Bronchial epithelial cell (primary cell): ENCODE data around the gene C6orf89. TPM values are rescaled to one million over a fixed set of nuclear protein-coding genes. Genes with fewer than 3 reads are reported as not detected.
A peak's percentile ranks its signal among the peaks of the same experiment; 100 is the strongest.

Experiments used
- DNase-seq: peaks from one replicate; pipeline ENCODE4 v3.0.0-alpha.2; 2010; ENCODE audit warnings: low read depth
- FAIRE-seq: peaks from 2 replicates; lab custom pipeline; 2011; peaks lifted over from hg19 to GRCh38; lab: Jason Lieb, UNC
- H3K27me3 ChIP-seq: 2 replicates; pipeline ENCODE4 v1.5.1; 2011; ENCODE audit warnings: low read length; ENCODE audit not compliant: control insufficient read depth, insufficient read depth
- H3K36me3 ChIP-seq: 2 replicates; pipeline ENCODE4 v1.5.1; 2011; ENCODE audit warnings: low read length; ENCODE audit not compliant: control insufficient read depth, insufficient read depth
- H3K4me3 ChIP-seq: 2 replicates; pipeline ENCODE4 v1.5.1; 2011; ENCODE audit warnings: mild to moderate bottlenecking, low read depth, low read length, control low read depth
- total RNA-seq: library from RNA; depleted of rRNA; stranded (reverse); fragments of >200 nt; gene quantifications from 2 replicates; pipeline ENCODE4 v1.2.1, GENCODE V29; 2014
- TF ChIP-seq, protein P1 (sequence below): IDR thresholded peaks from 2 replicates; pipeline ENCODE4 v1.5.1; 2011; ENCODE audit warnings: mild to moderate bottlenecking, moderate library complexity, low read length, control low read depth, inconsistent platforms; ENCODE audit not compliant: insufficient read depth, severe bottlenecking

Gene C6orf89
- total RNA-seq, 1 donor from 2014 or later: 21.9 TPM

DNA sequence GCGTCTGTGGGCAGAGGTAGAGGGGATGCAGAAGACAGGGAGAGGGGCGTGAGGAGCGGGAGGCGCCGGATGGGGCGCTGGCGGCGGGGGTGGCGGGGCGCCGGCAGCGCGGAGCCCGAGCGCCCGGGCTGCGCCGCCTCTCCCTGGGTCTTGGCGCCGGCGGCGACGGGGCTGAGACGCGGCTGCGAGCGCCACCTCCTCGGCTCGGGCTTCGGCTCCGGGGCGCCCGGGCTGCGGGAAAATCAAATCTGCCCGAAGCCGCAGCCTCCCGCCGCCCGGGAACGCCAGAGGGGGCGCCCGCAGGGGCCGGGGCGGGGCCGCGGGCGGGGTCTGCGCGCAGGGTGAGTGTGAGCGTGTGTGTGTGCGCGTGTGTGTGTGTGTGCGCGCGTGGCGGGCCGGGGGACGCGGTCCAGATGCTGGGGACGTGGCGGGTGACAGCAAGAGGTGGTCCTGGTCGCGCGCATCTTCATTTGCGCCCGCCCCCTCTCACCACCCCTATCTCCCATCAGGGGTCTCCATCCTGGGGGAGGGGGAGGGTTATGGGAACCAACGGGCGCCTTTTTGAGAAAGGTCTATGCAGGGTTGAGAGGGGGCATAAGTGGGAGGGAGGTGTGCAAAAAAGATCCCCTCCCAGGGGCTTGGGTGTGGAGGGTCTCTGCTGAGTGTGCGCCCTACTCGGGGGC, 45.9 kb upstream of the C6orf89 start:
- FAIRE-seq (no peak), DNase-seq (no peak)
- H3K36me3 ChIP-seq: no peaks in the 10 kb centered on the region
- TF ChIP-seq, protein P1, sequence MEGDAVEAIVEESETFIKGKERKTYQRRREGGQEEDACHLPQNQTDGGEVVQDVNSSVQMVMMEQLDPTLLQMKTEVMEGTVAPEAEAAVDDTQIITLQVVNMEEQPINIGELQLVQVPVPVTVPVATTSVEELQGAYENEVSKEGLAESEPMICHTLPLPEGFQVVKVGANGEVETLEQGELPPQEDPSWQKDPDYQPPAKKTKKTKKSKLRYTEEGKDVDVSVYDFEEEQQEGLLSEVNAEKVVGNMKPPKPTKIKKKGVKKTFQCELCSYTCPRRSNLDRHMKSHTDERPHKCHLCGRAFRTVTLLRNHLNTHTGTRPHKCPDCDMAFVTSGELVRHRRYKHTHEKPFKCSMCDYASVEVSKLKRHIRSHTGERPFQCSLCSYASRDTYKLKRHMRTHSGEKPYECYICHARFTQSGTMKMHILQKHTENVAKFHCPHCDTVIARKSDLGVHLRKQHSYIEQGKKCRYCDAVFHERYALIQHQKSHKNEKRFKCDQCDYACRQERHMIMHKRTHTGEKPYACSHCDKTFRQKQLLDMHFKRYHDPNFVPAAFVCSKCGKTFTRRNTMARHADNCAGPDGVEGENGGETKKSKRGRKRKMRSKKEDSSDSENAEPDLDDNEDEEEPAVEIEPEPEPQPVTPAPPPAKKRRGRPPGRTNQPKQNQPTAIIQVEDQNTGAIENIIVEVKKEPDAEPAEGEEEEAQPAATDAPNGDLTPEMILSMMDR: no peak
- H3K27me3 ChIP-seq: peaks cover 24% of the 10 kb centered on the region
- peak overlapping the region; percentile 28 for H3K4me3 ChIP-seq

DNA sequence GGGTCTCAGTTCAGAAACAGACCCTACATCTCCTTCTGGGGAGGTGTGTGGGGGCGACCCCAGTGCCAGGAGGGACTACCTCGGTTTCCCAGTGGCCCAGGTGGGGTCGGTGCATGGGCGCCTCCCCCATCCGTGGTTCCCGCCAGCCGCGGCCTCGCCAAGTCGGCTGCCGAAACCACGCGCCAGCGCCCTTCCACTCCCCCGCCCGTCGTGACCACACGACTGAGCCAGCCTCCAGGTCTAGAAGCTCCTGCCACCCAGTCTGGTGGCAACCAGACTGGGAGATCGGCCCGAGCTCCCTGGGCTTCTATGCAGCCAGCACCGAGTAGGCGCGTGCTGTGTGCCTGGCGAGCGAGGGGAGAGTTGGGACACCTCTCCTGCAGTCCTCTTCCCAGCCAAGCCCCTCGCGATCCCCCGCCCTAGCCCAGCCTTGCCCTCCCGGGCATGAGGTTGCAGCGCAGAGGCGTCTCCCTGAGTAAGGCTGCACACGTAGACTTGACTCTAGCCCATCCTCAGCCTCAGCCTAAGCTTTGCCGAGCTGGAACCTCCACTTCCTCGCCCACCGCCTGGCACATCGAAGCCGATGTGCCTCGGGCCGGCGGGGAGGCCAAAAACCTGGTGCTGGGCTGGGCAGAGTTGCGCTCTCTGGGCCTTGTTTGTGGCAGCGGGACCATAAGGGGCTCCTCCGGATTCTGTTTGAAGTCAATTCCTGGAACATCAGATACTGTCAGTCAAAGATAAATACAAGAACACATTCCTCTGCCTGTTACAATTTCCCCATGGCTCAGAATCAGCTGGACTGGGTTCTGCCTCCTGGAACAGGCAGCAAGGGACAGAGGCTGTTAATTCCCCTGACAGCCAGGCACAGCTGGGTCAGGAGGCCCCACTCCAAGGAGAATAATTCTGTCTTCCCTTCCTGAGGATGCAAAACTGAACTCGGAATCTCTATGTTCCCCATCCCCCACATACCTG, 45.0 kb upstream of the C6orf89 start:
- DNase-seq (no peak), FAIRE-seq (no peak)
- H3K4me3 ChIP-seq: peak overlapping the region; percentile 28
- H3K27me3 ChIP-seq: peaks cover 23% of the 10 kb centered on the region
- H3K36me3 ChIP-seq: no peaks in the 10 kb centered on the region
- TF ChIP-seq, protein P1: no peak

DNA sequence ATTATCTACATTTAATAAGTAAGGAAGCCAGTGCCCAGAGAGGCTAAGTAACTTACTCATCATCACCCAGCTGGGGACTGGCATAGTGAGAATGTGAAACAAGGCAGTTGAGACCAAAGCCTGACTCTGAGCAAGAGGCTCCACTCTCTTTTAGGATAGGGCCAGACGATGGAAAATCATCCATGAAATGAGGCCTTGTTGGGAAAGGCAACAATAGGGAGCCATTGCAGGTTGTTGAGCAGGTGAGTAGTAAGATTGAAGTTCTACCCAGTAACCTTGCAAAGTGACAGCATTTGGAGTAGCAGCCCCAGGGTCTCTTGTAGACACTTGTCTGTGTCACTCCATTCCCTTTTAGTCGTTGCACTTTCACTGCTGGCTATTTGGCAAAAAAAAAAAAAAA, 44.0 kb upstream of the C6orf89 start:
- TF ChIP-seq, protein P1: no peak
- FAIRE-seq: no peak
- DNase-seq: no peak
- H3K27me3 ChIP-seq: peaks cover 23% of the 10 kb centered on the region
- H3K36me3 ChIP-seq: no peaks in the 10 kb centered on the region
- H3K4me3 ChIP-seq: no peak overlapping the region

DNA sequence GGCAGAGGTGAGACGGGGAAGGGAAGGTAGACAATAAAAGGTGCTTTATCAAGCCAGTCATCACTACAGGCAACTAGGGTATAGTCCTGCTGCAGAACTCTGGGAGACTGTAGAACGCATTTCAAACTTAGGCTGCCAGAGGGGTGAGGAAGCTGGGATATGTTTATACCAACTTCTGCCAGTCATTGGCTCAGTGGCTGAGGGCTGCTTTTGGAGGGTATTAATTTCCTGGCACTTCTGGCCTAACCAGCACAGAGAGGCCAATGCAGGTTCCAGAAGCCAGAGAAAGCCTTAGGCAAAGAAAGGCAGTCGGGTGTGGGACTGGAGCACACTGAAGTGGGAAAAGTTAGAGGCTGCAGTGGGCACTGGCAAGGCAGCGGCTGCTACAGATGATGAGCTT, 42.6 kb upstream of the C6orf89 start:
- TF ChIP-seq, protein P1: no peak
- FAIRE-seq (no peak), DNase-seq (no peak)
- no peaks in the 10 kb centered on the region for H3K36me3 ChIP-seq
- peaks cover 15% of the 10 kb centered on the region for H3K27me3 ChIP-seq
- no peak overlapping the region for H3K4me3 ChIP-seq

GRCh38 chr6:36844232-36845170, 41.3 kb upstream of the C6orf89 start:
- no peak overlapping the region for H3K4me3 ChIP-seq
- TF ChIP-seq, protein P1: no peak
- peaks cover 6% of the 10 kb centered on the region for H3K27me3 ChIP-seq
- no peaks in the 10 kb centered on the region for H3K36me3 ChIP-seq
- FAIRE-seq: no peak
- no peak for DNase-seq
